GM12801 (cell line): ENCODE data around the gene CDH12.

Experiments used
- TF ChIP-seq, protein P1 (sequence below): IDR thresholded peaks from one replicate; pipeline ENCODE4 v1.5.1; 2011; ENCODE audit warnings: control low read depth; ENCODE audit not compliant: insufficient read length; ENCODE audit errors: extremely low read depth

CDH12 gene

DNA sequence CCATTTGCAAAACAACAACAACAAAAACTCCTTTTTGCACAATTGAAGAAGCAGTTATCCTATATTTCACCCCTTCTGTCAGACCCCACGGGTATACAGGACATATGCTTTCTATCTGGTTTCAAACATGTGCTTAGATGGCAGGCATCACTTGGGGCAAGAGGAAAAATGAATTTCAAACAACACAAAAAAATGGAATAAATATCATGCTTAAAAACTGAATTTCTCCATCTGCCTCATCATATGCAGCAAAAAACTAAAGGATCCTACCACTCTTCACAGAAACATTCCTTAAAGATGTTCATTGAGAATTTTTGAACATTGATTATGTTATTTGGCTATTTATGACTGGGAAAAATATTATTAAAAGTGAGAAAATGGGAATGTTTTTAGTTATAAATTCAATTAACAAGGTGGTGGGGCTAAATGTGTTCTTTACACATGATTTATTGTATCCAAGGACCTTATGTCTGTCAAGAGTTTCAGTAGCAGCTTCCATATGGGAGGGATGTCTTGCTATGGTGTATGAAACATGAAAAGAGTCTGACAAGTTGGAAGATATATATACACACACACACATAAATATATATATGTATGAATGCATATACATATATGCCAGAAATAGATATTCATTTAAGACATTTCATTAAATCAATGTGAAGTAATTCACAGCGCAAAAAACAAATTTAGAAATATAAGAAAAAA, 358.0 kb downstream of the CDH12 start:
- TF ChIP-seq, protein P1, sequence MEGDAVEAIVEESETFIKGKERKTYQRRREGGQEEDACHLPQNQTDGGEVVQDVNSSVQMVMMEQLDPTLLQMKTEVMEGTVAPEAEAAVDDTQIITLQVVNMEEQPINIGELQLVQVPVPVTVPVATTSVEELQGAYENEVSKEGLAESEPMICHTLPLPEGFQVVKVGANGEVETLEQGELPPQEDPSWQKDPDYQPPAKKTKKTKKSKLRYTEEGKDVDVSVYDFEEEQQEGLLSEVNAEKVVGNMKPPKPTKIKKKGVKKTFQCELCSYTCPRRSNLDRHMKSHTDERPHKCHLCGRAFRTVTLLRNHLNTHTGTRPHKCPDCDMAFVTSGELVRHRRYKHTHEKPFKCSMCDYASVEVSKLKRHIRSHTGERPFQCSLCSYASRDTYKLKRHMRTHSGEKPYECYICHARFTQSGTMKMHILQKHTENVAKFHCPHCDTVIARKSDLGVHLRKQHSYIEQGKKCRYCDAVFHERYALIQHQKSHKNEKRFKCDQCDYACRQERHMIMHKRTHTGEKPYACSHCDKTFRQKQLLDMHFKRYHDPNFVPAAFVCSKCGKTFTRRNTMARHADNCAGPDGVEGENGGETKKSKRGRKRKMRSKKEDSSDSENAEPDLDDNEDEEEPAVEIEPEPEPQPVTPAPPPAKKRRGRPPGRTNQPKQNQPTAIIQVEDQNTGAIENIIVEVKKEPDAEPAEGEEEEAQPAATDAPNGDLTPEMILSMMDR: no peak

DNA sequence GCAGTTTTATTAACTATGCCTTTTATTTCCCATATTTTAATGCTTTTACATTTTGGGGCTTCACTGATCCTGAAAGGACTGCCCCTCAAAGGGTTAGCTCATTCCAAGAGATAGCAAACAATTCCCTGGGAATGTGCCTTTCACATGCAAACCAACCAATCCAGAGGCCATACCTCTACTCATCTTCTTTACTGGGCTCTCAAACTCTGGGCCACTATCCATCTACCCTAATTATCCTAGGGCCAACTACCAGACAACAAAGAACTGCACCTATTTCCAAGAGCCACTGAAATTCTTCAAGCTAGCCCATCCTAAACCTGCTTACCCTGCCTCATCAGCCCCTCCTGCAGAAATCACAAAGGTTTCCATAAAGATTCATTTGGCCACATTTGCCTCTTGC, 364.7 kb downstream of the CDH12 start:
- TF ChIP-seq, protein P1: no peak

DNA sequence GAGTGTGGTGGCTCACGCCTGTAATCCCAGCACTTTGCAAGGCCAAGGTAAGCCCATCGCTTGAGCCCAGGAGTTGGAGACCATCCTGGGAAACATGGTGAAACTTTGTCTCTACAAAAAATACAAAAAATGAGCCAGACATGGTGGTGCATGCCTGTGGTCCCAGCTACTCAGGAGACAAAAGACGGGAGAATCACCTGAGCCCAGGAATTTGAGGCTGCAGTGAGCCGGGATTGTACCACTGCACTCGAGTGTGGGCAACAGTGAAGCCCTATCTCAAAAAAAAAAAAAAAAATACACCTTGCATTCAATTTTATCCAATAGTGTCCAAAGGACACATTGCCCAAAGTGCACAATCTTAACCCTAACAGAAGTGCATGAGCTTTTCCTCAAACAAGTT, 372.8 kb downstream of the CDH12 start:
- TF ChIP-seq, protein P1: no peak

DNA sequence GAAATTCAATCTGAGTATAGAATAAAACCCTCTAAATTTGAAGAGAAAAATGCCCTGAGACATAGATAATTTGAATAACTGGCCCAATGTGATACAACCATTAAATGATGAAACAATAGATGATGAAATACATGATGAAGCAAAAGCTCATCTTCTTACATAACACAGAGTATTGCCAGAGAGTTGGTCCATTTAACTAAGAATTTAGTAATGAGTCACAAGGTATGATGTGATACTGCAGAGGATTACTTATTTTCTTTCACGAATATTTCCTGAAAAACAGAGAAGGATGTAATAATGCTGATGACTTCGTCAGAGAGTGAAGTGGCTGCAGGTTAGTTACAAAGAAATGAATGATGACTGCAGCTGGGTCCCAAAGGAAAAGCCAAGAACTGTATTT, 379.3 kb downstream of the CDH12 start:
- TF ChIP-seq, protein P1: no peak

DNA sequence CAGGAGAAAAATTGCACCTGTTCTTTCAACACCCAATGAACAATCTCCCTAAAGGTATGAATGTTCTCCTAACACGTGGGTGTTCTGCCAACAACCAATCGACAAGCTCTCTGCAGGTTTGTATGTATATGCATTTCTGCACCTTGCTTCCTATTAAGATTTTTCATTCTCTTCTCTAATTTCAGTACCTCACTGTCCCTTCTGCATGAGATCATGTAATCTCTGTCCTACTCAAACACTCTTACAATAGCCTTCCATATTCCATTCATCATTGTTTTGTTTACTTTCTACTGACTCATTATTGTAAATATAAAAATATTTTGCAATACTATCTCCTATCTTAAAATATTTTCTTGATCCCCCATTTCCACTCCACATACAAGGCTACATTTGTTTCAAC, 382.0 kb downstream of the CDH12 start:
- TF ChIP-seq, protein P1: no peak

- TF ChIP-seq, protein P1: no peak
Measured at GRCh38 chr5:22470408-22470807, 382.7 kb downstream of the CDH12 start.

- TF ChIP-seq, protein P1: no peak
Measured at GRCh38 chr5:22465616-22466015, 387.5 kb downstream of the CDH12 start.
